H9 (cell line): ENCODE data around the gene ABL2. TPM values are rescaled to one million over a fixed set of nuclear protein-coding genes. Genes with fewer than 3 reads are reported as not detected.

ENCODE experiments used
- DNase-seq: peaks from one replicate; pipeline ENCODE4 v3.0.0-alpha.2; 2017
- H2AFZ ChIP-seq: one replicate; pipeline ENCODE4 v1.6.1; 2013; ENCODE audit warnings: mild to moderate bottlenecking, low read length, control low read depth, moderate library complexity
- H2AK5ac ChIP-seq: 2 replicates; pipeline ENCODE4 v1.6.1; 2013; ENCODE audit warnings: low read length, control low read depth, mixed read lengths; ENCODE audit not compliant: insufficient read length
- H2BK120ac ChIP-seq: one replicate; pipeline ENCODE4 v1.6.1; 2013; ENCODE audit warnings: low read depth, mild to moderate bottlenecking, low read length, control low read depth, inconsistent platforms; ENCODE audit not compliant: poor library complexity, severe bottlenecking
- H2BK12ac ChIP-seq: 2 replicates; pipeline ENCODE4 v1.6.1; 2013; ENCODE audit warnings: low read length, control low read depth, mixed read lengths, low read depth; ENCODE audit not compliant: insufficient read length
- H2BK15ac ChIP-seq: 2 replicates; pipeline ENCODE4 v1.6.1; 2013; ENCODE audit warnings: low read depth, low read length, control low read depth
- H2BK20ac ChIP-seq: one replicate; pipeline ENCODE4 v1.6.1; 2013; ENCODE audit warnings: low read depth, mild to moderate bottlenecking, low read length, control low read depth, inconsistent platforms; ENCODE audit not compliant: poor library complexity, severe bottlenecking
- H2BK5ac ChIP-seq: 2 replicates; pipeline ENCODE4 v1.6.1; 2013; ENCODE audit warnings: low read length, control low read depth, mixed read lengths; ENCODE audit not compliant: insufficient read length
- H3K14ac ChIP-seq: 2 replicates; pipeline ENCODE4 v1.6.1; 2013; ENCODE audit warnings: low read length, control low read depth; ENCODE audit not compliant: insufficient read depth
- H3K18ac ChIP-seq: 2 replicates; pipeline ENCODE4 v1.6.1; 2013; ENCODE audit warnings: low read depth, mild to moderate bottlenecking, mixed read lengths, low read length, control low read depth; ENCODE audit not compliant: insufficient read length
- H3K23ac ChIP-seq: 2 replicates; pipeline ENCODE4 v1.6.1; 2013; ENCODE audit warnings: low read length, control low read depth, mixed read lengths, low read depth; ENCODE audit not compliant: insufficient read length
- H3K23me2 ChIP-seq: 2 replicates; pipeline ENCODE4 v1.6.1; 2013; ENCODE audit warnings: low read depth, mild to moderate bottlenecking, mixed read lengths, low read length, control low read depth; ENCODE audit not compliant: insufficient read length, poor library complexity, severe bottlenecking
- H3K27ac ChIP-seq: 2 replicates; pipeline ENCODE4 v1.5.1; 2013; ENCODE audit warnings: low read length, control low read depth, mixed read lengths, low read depth; ENCODE audit not compliant: insufficient read length
- H3K27me3 ChIP-seq: 2 replicates; pipeline ENCODE4 v1.6.1; 2013; ENCODE audit warnings: low read length, control low read depth, inconsistent platforms; ENCODE audit not compliant: insufficient read depth
- H3K4ac ChIP-seq: 2 replicates; pipeline ENCODE4 v1.6.1; 2013; ENCODE audit warnings: low read depth, mild to moderate bottlenecking, control low read depth, inconsistent platforms, low read length, moderate library complexity
- H3K4me1 ChIP-seq: 2 replicates; pipeline ENCODE4 v1.6.1; 2013; ENCODE audit warnings: low read length, control low read depth, inconsistent platforms; ENCODE audit not compliant: insufficient read depth
- H3K4me2 ChIP-seq: 2 replicates; pipeline ENCODE4 v1.6.1; 2013; ENCODE audit warnings: low read length, control low read depth, mixed read lengths; ENCODE audit not compliant: insufficient read length, insufficient read depth
- H3K56ac ChIP-seq: 2 replicates; pipeline ENCODE4 v1.6.1; 2013; ENCODE audit warnings: low read depth, mild to moderate bottlenecking, mixed read lengths, low read length, control low read depth; ENCODE audit not compliant: insufficient read length
- H3K79me1 ChIP-seq: 2 replicates; pipeline ENCODE4 v1.6.1; 2013; ENCODE audit warnings: low read depth, mild to moderate bottlenecking, moderate library complexity, low read length, control low read depth, inconsistent platforms; ENCODE audit not compliant: insufficient read depth, poor library complexity, severe bottlenecking
- H3K79me2 ChIP-seq: 2 replicates; pipeline ENCODE4 v1.6.1; 2013; ENCODE audit warnings: low read length, control low read depth, inconsistent platforms; ENCODE audit not compliant: insufficient read depth
- H3K9ac ChIP-seq: 2 replicates; pipeline ENCODE4 v1.6.1; 2013; ENCODE audit warnings: low read length, control low read depth, mixed read lengths; ENCODE audit not compliant: insufficient read length; ENCODE audit errors: extremely low read depth
- H3K9me3 ChIP-seq: one replicate; pipeline ENCODE4 v1.6.1; 2013; ENCODE audit warnings: low read depth, low read length, inconsistent platforms; ENCODE audit not compliant: control insufficient read depth
- H3T11ph ChIP-seq: one replicate; pipeline ENCODE4 v1.6.1; 2013; ENCODE audit warnings: mild to moderate bottlenecking, low read length, control low read depth, inconsistent platforms
- H4K20me1 ChIP-seq: one replicate; pipeline ENCODE4 v1.6.1; 2013; ENCODE audit not compliant: control insufficient read depth, insufficient read length, insufficient read depth
- H4K5ac ChIP-seq: 2 replicates; pipeline ENCODE4 v1.6.1; 2013; ENCODE audit warnings: low read depth, mild to moderate bottlenecking, mixed read lengths, low read length, control low read depth; ENCODE audit not compliant: insufficient read length
- H4K8ac ChIP-seq: replicated peaks from 2 replicates; pipeline ENCODE4 v1.6.1; 2013; ENCODE audit warnings: low read length, control low read depth, mixed read lengths, low read depth; ENCODE audit not compliant: insufficient read length
- H4K91ac ChIP-seq: 2 replicates; pipeline ENCODE4 v1.6.1; 2013; ENCODE audit warnings: low read depth, mild to moderate bottlenecking, moderate library complexity, mixed read lengths, low read length, control low read depth; ENCODE audit not compliant: insufficient read length
- H3K27ac Mint-ChIP-seq, 3 experiments: 2 replicates in 2 of 3; 3 replicates in 1 of 3; pipeline ENCODE4 v1.8.0; 2020 to 2021; ENCODE audit warnings: mixed read lengths in 3 of 3, mild to moderate bottlenecking in 1 of 3, moderate library complexity in 1 of 3
- H3K27me3 Mint-ChIP-seq: 2 replicates; pipeline ENCODE4 v1.8.0; 2021; ENCODE audit warnings: low read depth, mild to moderate bottlenecking, moderate library complexity, mixed read lengths
- H3K36me3 Mint-ChIP-seq, 3 experiments: 2 replicates in 2 of 3; 3 replicates in 1 of 3; pipeline ENCODE4 v1.8.0; 2020 to 2021; ENCODE audit warnings: low read depth in 3 of 3, mixed read lengths in 3 of 3; ENCODE audit not compliant: insufficient read depth in 1 of 3
- H3K4me1 Mint-ChIP-seq, 2 experiments: 2 replicates each; pipeline ENCODE4 v1.8.0; 2020; ENCODE audit warnings: mixed read lengths in 2 of 2
- H3K4me3 Mint-ChIP-seq, 2 experiments: 2 replicates in 1 of 2; 3 replicates in 1 of 2; pipeline ENCODE4 v1.8.0; 2020 to 2021; ENCODE audit warnings: mild to moderate bottlenecking in 2 of 2, mixed read lengths in 2 of 2, moderate library complexity in 1 of 2
- H3K9me3 Mint-ChIP-seq, 2 experiments: 2 replicates in 1 of 2; 3 replicates in 1 of 2; pipeline ENCODE4 v1.8.0; 2020; ENCODE audit warnings: mild to moderate bottlenecking in 2 of 2, mixed read lengths in 2 of 2, moderate library complexity in 1 of 2
- WGBS: extraction: QIAGEN DNeasy Blood & Tissue Kit; methylation state at CpG from one replicate; pipeline ENCODE4 v1.1.7; 2013; ENCODE audit warnings: missing lambda C conversion rate, low lambda C conversion rate, mixed read lengths; ENCODE audit not compliant: insufficient read length; ENCODE audit errors: extremely low coverage; 5-methylcytosine and 5-hydroxymethylcytosine counted together
- total RNA-seq: library from RNA; stranded (reverse); gene quantifications from 2 replicates; pipeline ENCODE4 v1.2.1, GENCODE V29; 2021
- TF ChIP-seq, protein P1 (sequence below): fragments of 200-600 bp; sonication (generic); conservative IDR thresholded peaks from 3 replicates; pipeline ENCODE4 v1.8.0; 2021; ENCODE audit warnings: antibody characterized with exemption, mild to moderate bottlenecking

ABL2 gene
- total RNA-seq, 1 experiment from 2014 or later: 21.2 TPM

DNA sequence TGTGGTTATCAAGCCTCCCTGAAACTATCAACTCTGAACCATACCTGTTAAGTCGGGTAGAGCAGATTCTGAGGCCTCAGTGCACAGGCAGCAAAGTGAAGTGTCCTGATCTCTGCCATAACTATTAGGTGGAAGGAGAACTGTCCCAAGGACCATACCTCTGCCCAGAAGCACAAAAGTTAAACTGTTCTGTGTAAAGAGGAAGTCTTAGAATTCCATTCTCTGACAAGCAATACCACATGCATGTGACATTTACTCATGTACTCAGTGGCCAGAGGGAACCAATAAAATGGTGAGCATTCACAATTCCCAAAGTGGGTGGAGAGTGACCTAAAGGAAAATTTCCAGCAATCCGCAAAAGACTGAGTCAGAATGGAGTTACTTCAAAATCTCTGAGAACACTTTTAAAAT is 86.6 kb downstream of the ABL2 start:
- H3K23ac ChIP-seq: no peak overlapping the region
- H3K9me3 Mint-ChIP-seq: peaks cover 16 to 19% of the 10 kb centered on the region in 2 experiments
- no peak overlapping the region for H2BK120ac ChIP-seq
- WGBS: no CpG with 5 or more reads among the region's 2 CpGs
- H3K4me3 Mint-ChIP-seq: no peak overlapping the region
- no peaks in the 10 kb centered on the region for H3K27me3 Mint-ChIP-seq
- peaks cover 17 to 21% (median 19%) of the 10 kb centered on the region in 3 experiments for H3K36me3 Mint-ChIP-seq
- H3K27ac ChIP-seq: no peak overlapping the region
- H2BK20ac ChIP-seq: no peak overlapping the region
- H3K23me2 ChIP-seq: no peaks in the 10 kb centered on the region
- H3K79me1 ChIP-seq: peaks cover 4% of the 10 kb centered on the region
- no peaks in the 10 kb centered on the region; the same call in 1 of the 2 replicates for H3K79me2 ChIP-seq
- H3K9me3 ChIP-seq: no peaks in the 10 kb centered on the region
- peaks cover 6 to 15% of the 10 kb centered on the region in 2 experiments for H3K4me1 Mint-ChIP-seq
- H3K18ac ChIP-seq: no peak overlapping the region
- DNase-seq: no peak
- H2BK15ac ChIP-seq: no peak overlapping the region
- H2AK5ac ChIP-seq: no peak overlapping the region
- no peak overlapping the region for H3K56ac ChIP-seq
- H3K27me3 ChIP-seq: no peaks in the 10 kb centered on the region
- H3K4me1 ChIP-seq: no peaks in the 10 kb centered on the region; the same call in 1 of the 2 replicates
- H2AFZ ChIP-seq: no peak overlapping the region
- no peak overlapping the region for H3K9ac ChIP-seq
- no peak overlapping the region for H4K5ac ChIP-seq
- H3T11ph ChIP-seq: no peak overlapping the region
- no peak overlapping the region for H4K91ac ChIP-seq
- H3K27ac Mint-ChIP-seq: peak overlapping the region in 1 of 3 experiments; percentile 18; a peak in 2 of 7 replicates
- H4K20me1 ChIP-seq: no peaks in the 10 kb centered on the region
- H2BK12ac ChIP-seq: no peak overlapping the region
- no peak overlapping the region for H2BK5ac ChIP-seq
- H3K4me2 ChIP-seq: no peak overlapping the region
- H4K8ac ChIP-seq: no peak overlapping the region
- no peak overlapping the region for H3K14ac ChIP-seq
- TF ChIP-seq, protein P1, sequence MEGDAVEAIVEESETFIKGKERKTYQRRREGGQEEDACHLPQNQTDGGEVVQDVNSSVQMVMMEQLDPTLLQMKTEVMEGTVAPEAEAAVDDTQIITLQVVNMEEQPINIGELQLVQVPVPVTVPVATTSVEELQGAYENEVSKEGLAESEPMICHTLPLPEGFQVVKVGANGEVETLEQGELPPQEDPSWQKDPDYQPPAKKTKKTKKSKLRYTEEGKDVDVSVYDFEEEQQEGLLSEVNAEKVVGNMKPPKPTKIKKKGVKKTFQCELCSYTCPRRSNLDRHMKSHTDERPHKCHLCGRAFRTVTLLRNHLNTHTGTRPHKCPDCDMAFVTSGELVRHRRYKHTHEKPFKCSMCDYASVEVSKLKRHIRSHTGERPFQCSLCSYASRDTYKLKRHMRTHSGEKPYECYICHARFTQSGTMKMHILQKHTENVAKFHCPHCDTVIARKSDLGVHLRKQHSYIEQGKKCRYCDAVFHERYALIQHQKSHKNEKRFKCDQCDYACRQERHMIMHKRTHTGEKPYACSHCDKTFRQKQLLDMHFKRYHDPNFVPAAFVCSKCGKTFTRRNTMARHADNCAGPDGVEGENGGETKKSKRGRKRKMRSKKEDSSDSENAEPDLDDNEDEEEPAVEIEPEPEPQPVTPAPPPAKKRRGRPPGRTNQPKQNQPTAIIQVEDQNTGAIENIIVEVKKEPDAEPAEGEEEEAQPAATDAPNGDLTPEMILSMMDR: no peak
- no peak overlapping the region for H3K4ac ChIP-seq
